Adipocyte (in vitro differentiated cells): ENCODE data around the gene ADO.

Source experiments
- DNase-seq: peaks from one replicate; pipeline ENCODE4 v3.0.0-alpha.2; 2015; ENCODE audit warnings: low read depth
- H3K27me3 ChIP-seq: replicated peaks from 2 replicates; pipeline ENCODE4 v1.7.0; 2013; ENCODE audit warnings: mild to moderate bottlenecking, low read length, moderate library complexity; ENCODE audit not compliant: control insufficient read depth, insufficient read depth
- H3K36me3 ChIP-seq: 2 replicates; pipeline ENCODE4 v1.7.0; 2013; ENCODE audit warnings: low read length, mild to moderate bottlenecking, moderate library complexity; ENCODE audit not compliant: control insufficient read depth, insufficient read depth, severe bottlenecking
- H3K4me1 ChIP-seq: 2 replicates; pipeline ENCODE4 v1.7.0; 2013; ENCODE audit warnings: mild to moderate bottlenecking, low read length, moderate library complexity; ENCODE audit not compliant: control insufficient read depth, insufficient read depth
- H3K4me3 ChIP-seq: 2 replicates; pipeline ENCODE4 v1.7.0; 2013; ENCODE audit warnings: mild to moderate bottlenecking, low read length, moderate library complexity
- H3K9ac ChIP-seq: 2 replicates; pipeline ENCODE4 v1.7.0; 2013; ENCODE audit warnings: mild to moderate bottlenecking, low read length, moderate library complexity
- H3K9me3 ChIP-seq: 2 replicates; pipeline ENCODE4 v1.7.0; 2013; ENCODE audit warnings: mild to moderate bottlenecking, low read length, moderate library complexity; ENCODE audit not compliant: control insufficient read depth

The ADO gene

DNA sequence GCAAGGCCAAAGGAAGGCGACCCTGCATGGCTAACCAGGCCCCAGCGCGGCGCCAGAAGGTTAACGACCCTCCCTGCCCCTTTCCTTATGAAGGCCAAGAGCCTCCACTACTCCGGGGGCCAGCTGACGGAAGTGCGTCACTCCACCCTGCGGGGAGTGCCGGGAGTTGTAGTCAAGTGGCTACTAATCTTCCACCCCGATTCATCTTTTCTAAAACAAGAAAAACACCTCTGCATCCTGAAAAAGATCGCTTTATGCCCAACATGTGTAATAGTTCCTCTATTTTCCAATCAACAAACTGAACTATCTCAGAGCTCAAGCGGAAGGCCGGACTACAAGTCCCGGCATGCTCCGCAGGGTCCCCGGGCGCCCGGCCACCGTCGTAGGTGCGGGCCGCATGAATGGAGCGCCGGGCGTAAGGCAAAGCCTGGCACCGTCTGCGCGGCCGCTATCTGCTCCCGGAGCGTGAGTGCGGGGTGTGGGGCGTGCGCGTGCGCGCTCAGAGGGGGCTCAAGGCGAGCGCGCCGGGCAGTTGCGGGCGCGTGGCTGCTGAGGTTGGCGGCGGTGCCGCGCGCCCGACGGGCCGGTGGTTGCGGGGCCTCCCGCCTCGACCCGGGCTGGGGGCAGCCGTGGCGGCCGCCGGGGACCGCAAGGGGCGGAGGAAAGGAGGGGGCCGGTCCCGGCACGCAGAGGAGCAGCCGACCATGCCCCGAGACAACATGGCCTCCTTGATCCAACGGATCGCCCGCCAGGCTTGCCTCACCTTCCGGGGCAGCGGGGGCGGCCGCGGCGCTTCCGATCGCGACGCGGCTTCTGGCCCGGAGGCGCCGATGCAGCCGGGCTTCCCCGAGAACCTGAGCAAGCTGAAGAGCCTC, at the start of gene ADO:
Gene ADO, plus strand, starts transcription at position 365 of the 875 bp plus-strand sequence. Its CDS starts 340 bp downstream, at position 705.
- peak; percentile 90 for DNase-seq
- Histone ChIP-seq H3K9me3 (no peaks in the 10 kb centered on the region), H3K36me3 (no peaks in the 10 kb centered on the region), H3K4me3 (peak within 1 kb of the TSS; percentile 98), H3K4me1 (peaks cover 35% of the 10 kb centered on the region), H3K9ac (peak within 1 kb of the TSS; percentile 93), H3K27me3 (no peaks in the 10 kb centered on the region)

DNA sequence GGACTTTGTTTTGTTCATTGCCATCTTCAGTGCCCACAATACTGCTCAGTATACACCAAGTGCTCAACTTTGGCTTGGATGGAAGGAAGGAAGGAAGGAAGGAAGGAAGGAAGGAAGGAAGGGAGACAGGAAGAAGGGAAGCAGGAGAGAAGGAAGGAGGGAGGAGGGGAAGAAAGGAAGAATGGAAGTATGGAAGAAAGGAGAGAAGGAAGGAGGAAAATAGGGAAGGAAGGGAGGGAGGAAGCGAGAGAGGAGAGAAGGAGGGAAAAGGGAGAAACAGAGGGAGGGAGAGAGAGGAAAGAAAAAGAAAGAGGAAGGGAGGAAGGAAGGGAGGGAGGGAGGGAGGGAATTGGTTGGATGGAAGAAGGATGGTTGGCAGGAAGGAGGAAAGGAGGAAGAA, 49.6 kb upstream of the ADO start:
- DNase-seq, result no peak
- Histone ChIP-seq H3K4me1 (peaks cover 3% of the 10 kb centered on the region), H3K27me3 (no peaks in the 10 kb centered on the region), H3K36me3 (no peaks in the 10 kb centered on the region), H3K9ac (no peak overlapping the region), H3K4me3 (no peak overlapping the region), H3K9me3 (no peaks in the 10 kb centered on the region)

DNA sequence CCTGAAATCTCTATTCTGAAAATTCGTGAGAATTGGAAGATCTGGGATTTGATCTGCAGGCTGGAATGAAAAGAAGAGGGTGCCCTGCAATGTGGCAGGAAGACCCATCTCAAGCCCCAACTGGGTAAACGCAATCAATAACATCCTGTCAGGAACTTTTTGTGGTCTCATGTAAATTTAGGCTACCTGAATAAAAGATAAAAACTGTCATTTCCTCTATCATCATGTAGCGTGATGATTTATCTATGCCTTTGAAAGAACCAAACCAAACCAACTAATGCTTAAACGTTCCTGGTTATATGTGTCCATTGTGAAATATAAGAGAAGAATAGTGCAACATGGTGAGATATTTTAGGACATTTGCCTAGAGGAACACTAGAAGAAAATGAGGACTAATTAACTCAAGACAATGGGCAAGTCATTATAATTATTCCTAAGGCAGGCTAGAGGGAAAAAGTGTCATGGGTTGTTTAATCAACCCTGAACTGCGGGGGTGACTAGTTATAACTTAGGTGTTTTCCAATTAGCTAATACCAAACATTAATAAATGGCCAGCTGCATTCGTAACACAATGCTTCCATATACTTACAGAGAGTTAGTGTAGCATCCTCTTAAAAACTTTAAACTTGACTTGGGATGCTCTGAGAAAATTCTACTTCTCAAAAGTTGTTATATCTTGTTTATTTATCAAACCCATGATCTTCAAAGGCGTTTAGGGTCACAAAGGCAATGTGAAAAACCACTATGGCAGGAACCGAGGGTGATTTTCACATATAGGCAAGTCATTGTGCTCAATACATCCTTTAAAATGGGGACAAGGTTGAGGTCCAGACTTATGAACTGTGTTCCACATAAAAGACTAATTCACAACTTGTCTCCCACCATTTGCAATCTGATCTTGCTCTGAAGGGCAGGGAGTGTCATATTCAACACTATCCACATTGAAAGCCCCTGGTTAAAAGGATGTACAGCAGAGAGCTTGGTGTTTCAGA, 48.6 kb upstream of the ADO start:
- Histone ChIP-seq H3K4me3 (no peak overlapping the region), H3K36me3 (no peaks in the 10 kb centered on the region), H3K9ac (no peak overlapping the region), H3K4me1 (peaks cover 3% of the 10 kb centered on the region), H3K9me3 (no peaks in the 10 kb centered on the region), H3K27me3 (no peaks in the 10 kb centered on the region)
- no peak for DNase-seq

DNA sequence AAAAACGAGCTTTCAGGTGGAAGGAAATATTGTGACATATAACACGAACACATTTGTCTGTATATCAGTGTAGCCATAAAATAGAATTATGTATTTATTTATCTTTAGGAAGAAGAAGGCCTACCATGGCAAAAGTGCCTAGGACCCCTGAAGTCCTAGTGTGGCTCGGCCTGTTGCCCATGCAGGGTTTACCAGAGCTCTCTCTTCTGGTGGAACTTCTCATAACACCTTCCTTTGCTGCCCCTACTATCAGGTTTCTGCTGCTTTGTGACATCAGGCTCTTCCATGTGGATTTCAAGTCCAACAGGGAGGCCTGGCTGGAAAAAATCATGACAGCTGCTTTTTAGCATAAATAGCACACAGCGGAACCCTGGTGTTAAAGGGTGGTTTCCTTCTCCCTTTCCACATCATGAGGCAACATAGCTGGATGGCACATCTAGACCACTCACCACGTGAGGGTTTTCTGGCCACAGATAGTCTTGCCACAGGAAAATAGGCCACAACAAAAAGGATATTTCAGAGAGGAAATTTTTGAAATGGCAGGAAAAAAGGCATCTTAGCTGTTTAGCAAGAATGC, 44.8 kb upstream of the ADO start:
- no peaks in the 10 kb centered on the region for H3K27me3 ChIP-seq
- peaks cover 9% of the 10 kb centered on the region for H3K4me1 ChIP-seq
- no peak overlapping the region for H3K9ac ChIP-seq
- no peaks in the 10 kb centered on the region for H3K9me3 ChIP-seq
- H3K36me3 ChIP-seq, result no peaks in the 10 kb centered on the region
- H3K4me3 ChIP-seq, result no peak overlapping the region
- DNase-seq, result no peak

DNA sequence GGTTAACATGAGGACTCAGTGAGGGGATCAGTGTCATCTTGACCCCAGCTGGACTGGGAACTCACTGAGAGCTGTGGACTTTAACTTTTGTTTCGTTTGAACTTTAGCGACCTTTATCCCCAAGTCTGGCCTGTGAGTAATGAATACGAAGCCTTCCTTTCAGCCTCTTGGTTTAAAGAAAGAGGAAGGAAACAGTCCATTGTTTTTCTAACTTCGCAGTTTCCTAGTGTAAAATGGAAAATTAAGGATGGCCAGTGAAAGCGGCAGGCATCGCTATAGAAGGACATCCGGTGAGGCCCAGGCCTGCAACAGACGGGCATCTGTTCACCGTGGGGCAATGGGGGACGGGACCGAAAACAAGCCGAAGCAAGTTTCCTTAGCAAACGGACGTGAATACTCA, 44.1 kb upstream of the ADO start:
- no peaks in the 10 kb centered on the region for H3K27me3 ChIP-seq
- no peaks in the 10 kb centered on the region for H3K9me3 ChIP-seq
- H3K4me3 ChIP-seq, result no peak overlapping the region
- no peak for DNase-seq
- H3K9ac ChIP-seq, result no peak overlapping the region
- no peaks in the 10 kb centered on the region for H3K36me3 ChIP-seq
- H3K4me1 ChIP-seq, result peaks cover 9% of the 10 kb centered on the region

DNA sequence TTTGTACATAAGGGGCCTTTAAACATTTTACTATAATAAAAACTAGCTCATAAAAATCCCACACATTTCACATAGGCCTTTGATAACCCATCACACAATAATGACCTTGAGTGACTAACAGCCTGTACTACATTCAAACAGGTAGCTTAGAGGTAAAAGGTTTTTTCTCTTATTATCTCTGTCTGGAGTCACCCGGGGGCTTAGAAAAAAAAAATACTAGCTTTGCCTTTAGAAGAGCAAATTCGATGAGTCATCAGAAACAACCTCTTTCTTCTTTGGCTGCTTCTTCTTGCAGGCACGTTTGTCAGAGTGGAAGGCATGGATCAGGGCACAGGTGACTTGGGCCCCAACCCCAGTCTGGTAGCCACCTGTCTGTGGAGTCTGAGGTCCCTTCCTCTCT, 43.4 kb upstream of the ADO start:
- no peaks in the 10 kb centered on the region for H3K36me3 ChIP-seq
- no peak overlapping the region for H3K9ac ChIP-seq
- H3K27me3 ChIP-seq, result no peaks in the 10 kb centered on the region
- DNase-seq, result no peak
- no peaks in the 10 kb centered on the region for H3K9me3 ChIP-seq
- H3K4me3 ChIP-seq, result no peak overlapping the region
- H3K4me1 ChIP-seq, result peaks cover 9% of the 10 kb centered on the region

DNA sequence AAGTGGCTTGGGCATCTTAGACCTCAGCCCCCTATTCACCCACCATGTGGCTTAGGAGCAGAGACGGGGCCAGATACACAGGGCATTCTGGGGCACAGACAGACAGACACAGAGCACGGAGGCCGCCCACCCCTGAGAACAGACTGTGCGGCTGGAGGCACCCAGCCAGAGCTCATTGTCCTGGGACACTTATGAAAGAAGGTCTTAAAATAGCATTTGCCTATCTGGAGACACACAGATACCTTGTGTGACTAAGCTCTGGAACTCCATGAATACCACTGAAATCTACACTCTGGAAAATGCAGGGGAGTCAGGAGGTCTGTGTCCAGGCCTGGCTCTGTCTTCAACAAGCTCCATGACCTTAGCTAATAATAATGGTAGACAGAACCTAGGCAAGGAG, 41.4 kb upstream of the ADO start:
- no peak for DNase-seq

DNA sequence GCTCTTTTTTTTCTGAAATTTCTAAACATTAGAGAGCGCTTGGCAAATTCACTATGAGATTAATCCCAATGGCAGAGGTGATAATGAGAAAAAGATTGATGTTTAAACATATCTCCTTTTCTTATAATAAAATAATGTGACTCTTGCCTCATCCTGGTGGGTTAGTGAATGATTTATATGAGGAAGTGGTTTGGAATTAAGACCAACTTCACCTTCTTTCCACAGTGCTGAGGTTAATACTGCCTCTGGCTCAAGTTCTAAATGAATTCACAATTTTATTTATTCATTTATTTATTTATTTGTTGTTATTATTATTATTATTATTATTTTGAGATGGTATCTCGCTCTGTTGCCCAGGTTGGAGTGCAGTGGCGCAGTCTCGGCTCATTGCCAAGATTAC, 40.5 kb upstream of the ADO start:
- H3K27me3 ChIP-seq, result no peaks in the 10 kb centered on the region
- H3K4me1 ChIP-seq, result peaks cover 9% of the 10 kb centered on the region
- H3K4me3 ChIP-seq, result no peak overlapping the region
- no peaks in the 10 kb centered on the region for H3K36me3 ChIP-seq
- no peaks in the 10 kb centered on the region for H3K9me3 ChIP-seq
- DNase-seq, result no peak
- no peak overlapping the region for H3K9ac ChIP-seq

More for the DNA sequence above, 41.4 kb upstream of the ADO start:
- Histone ChIP-seq H3K4me1 (peaks cover 9% of the 10 kb centered on the region), H3K9ac (no peak overlapping the region), H3K36me3 (no peaks in the 10 kb centered on the region), H3K4me3 (no peak overlapping the region), H3K27me3 (no peaks in the 10 kb centered on the region), H3K9me3 (no peaks in the 10 kb centered on the region)

DNA sequence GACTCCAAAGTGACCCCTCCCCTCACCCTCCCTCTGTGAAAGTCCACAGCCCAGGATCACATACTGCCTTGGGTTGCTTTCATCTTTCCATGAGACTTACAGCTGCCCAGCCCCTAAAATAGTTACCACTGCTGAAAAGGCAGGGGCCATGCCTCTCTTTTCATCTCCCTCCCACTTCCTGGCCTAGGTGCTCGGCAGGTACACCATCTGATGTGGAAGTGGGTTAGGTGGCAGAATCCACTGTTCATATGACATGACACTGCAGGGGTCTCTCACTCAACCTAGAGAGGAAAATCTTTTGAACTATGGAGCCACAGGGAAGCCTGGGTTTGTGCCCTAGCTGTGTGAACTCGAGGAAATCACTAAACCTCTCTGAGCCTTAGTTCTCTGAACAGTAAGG, 38.8 kb upstream of the ADO start:
- H3K27me3 ChIP-seq, result no peaks in the 10 kb centered on the region
- H3K4me3 ChIP-seq, result no peak overlapping the region
- no peaks in the 10 kb centered on the region for H3K9me3 ChIP-seq
- DNase-seq, result no peak
- no peaks in the 10 kb centered on the region for H3K36me3 ChIP-seq
- peaks cover 9% of the 10 kb centered on the region for H3K4me1 ChIP-seq
- H3K9ac ChIP-seq, result no peak overlapping the region

DNA sequence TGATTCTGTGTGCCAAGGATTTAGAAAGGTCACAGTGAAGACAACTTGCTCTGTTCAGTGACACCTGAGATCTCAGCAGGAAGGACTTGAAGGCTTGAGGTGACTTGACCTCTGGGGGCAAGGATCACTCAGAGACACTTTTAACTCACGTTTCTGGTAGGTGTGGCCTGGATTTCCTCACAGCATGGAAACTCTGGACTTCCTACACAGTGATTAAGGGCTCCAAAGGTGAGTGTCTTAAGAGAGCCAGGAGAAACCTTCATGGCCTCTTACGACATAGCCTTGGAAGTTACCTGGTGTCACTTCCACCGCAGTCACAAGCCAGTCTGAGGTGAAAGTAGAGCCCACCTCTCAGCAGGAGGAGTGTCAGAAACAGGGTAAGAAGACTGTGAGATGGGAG, 38.1 kb upstream of the ADO start:
- Histone ChIP-seq H3K36me3 (no peaks in the 10 kb centered on the region), H3K4me3 (no peak overlapping the region), H3K9me3 (no peaks in the 10 kb centered on the region), H3K4me1 (peaks cover 9% of the 10 kb centered on the region), H3K27me3 (no peaks in the 10 kb centered on the region), H3K9ac (no peak overlapping the region)
- DNase-seq, result no peak
